Motor neuron (in vitro differentiated cells): ENCODE data around the gene PTPRG. TPM values are rescaled to one million over a fixed set of nuclear protein-coding genes. Genes with fewer than 3 reads are reported as not detected.

Experiments
- ATAC-seq, 8 experiments: fragments of 200-7000 bp; cut with Tn5 transposase; replicated peaks in 6 of 8; 2 replicates each; pipeline ENCODE4 v1.8.0; 2021; ENCODE audit warnings: mild to moderate bottlenecking in 8 of 8, moderate library complexity in 8 of 8
- H3K27ac ChIP-seq, 2 donors: fragments of 250-450 bp; sonication (Bioruptor Pico); 2 replicates each; pipeline ENCODE4 v1.9.0; 2021; ENCODE audit warnings: antibody characterized with exemption in 2 of 2, mild to moderate bottlenecking in 2 of 2, moderate library complexity in 1 of 2
- H3K4me1 ChIP-seq, 2 donors: fragments of 250-450 bp; sonication (Bioruptor Pico); replicated peaks in 1 of 2; 2 replicates each; pipeline ENCODE4 v1.6.1; 2021; ENCODE audit warnings: antibody characterized with exemption in 2 of 2, mild to moderate bottlenecking in 2 of 2, moderate library complexity in 1 of 2
- H3K4me3 ChIP-seq, 5 donors: fragments of 250-450 bp; sonication (Bioruptor Pico); 2 replicates each; pipeline ENCODE4 v1.9.0; 2021; ENCODE audit warnings: antibody characterized with exemption in 5 of 5, mild to moderate bottlenecking in 5 of 5, moderate library complexity in 4 of 5
- WGBS, 10 experiments: fragments of 450-650 bp; shearing (Covaris generic); methylation state at CpG; one replicate each; pipeline ENCODE4 v1.0.0; 2022; 5-methylcytosine and 5-hydroxymethylcytosine counted together
- in situ Hi-C, 9 experiments: fragments of 400-800 bp; cut with MboI; loops; one replicate each; pipeline ENCODE4 v1.15.0; 2021; ENCODE audit warnings: low sequenced_read_pairs in 9 of 9, low pct_unique_long_range_greater_than_20kb in 2 of 9; ENCODE audit not compliant: unreplicated experiment in 9 of 9
- total RNA-seq, 8 experiments: library from RNA; unstranded; fragments of 300-600 nt; gene quantifications; 2 replicates each; pipeline versions ENCODE4 v1.2.3 to v1.2.4, GENCODE V29; 2022

Gene PTPRG
- total RNA-seq, 8 experiments from 2014 or later: 15.9 to 75.2 (median 42.9) TPM

DNA sequence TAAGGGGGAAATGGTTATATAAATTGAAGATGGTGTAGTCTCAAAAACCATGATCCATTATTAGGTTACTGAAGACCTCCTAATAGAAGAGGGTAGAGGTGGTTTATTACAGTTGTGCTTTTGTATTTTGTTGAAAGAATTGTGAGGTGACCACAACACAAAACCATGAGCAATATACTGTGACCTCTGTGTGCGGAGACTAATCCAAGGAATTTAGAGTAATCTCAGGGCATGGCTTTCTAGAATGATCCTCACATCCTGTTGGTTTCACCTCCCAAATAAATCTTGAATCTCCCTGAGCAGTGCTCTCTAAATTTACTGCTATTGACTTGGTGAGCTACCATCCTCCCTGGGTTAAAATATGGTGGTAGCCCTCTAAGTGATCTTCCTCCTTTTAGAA is 52.3 kb downstream of the PTPRG start:
- no peak for ATAC-seq
- Histone ChIP-seq H3K4me3 (no peak overlapping the region), H3K4me1 (peaks cover 13 to 23% of the 10 kb centered on the region in 2 donors), H3K27ac (no peak overlapping the region)
- in situ Hi-C loops: no loop called here
- WGBS, 10 experiments: 83 to 100% (median 88%) methylated on average over 1 of the region's 1 CpG; no CpG with 5 or more reads in 6 of the 10 experiments

DNA sequence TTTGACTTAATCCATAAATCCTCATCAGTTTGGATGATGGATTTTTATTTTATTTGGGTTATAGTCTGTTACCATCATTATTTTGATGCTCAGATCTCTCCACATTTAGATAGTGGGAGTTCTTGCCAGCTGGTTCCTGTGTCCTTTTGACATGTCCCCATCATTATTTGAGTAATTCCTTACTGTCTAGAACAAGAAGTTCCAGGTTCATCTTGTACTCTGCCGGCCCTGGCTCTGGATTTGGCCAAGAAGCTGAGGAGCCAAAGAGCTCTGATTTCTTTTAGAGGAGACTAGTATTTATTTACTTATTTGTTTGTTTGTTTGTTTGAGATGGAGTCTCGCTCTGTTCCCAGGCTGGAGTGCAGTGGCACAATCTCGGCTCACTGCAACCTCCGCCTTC is 54.3 kb downstream of the PTPRG start:
- 71 to 100% (median 86%) methylated on average over 1 to 4 of the region's 4 CpGs; no CpG with 5 or more reads in 2 of the 10 experiments for WGBS, 10 experiments
- Histone ChIP-seq H3K27ac (no peak overlapping the region), H3K4me1 (peaks cover 13 to 37% of the 10 kb centered on the region in 2 donors), H3K4me3 (no peak overlapping the region)
- no peak for ATAC-seq
- in situ Hi-C loops: no loop called here

DNA sequence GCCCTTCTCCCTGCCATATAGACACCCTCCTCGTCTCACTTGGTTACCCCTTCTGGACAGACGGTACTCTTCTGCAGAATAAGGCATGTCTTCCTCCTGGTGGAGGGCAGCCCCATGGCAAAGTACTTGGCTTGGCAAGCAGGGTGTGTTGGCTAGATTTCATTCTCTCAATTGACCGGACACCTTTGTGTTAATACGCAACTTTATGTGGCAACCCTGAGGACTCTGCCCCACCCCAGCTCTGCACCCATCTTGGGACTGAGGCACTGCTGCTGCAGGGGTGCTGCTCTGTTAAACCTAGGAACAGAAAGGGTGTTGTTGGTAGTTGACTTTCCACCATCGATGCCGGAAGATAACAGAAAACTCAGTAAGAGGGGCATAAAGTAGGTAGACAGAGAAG is 55.2 kb downstream of the PTPRG start:
- ATAC-seq: no peak
- in situ Hi-C loops: no loop called here
- Histone ChIP-seq H3K4me3 (no peak overlapping the region), H3K27ac (no peak overlapping the region), H3K4me1 (peaks cover 13 to 37% of the 10 kb centered on the region in 2 donors)
- 80 to 100% (median 93%) methylated on average over 1 to 6 of the region's 6 CpGs; no CpG with 5 or more reads in 1 of the 10 experiments for WGBS, 10 experiments

DNA sequence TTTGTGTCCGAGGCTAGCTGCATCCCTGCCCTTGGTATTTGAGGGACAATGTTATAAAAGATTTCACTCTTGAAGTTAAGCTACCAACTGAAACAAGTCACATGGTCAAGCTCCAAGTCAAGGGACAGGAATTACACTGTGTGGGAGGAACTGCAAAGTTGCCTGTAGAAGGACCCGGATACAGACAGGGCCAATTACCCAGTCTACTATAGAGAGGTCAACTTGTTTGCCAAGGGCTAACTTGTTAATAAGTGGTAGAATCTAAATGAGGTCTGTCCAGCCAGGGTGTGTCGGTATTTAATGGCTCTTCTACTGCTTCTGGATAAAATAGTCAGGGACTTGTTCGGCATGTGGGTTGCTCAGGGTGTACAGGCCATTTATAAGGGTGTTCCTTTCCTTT is 55.7 kb downstream of the PTPRG start:
- in situ Hi-C loops: no loop called here
- 24 to 92% (median 71%) methylated on average over 2 to 4 of the region's 4 CpGs; no CpG with 5 or more reads in 2 of the 10 experiments for WGBS, 10 experiments
- ATAC-seq: peak in 5 of 8 experiments; percentile 21 to 89 (median 50)
- Histone ChIP-seq H3K27ac (no peak overlapping the region), H3K4me1 (peaks cover 12 to 34% of the 10 kb centered on the region in 2 donors), H3K4me3 (no peak overlapping the region)

DNA sequence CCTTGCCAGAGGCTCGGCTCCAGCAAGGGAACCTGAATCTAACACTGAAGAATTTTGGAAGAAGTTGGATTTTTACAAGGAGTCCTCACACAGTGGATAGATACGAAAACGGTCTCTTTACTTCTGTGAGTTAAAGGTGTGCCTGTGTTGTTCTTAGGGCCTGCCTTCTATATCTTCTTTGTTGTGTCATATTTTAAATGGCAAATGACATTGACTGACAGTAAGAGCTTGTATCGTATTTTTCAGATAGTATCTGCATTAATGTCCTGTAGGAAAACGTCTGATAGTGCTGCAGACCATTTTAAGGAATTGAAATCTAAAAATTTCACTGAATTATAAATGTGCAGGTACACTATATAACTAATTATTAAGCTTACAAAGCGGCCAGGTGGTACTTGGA is 56.3 kb downstream of the PTPRG start:
- ATAC-seq: no peak
- Histone ChIP-seq H3K4me1 (peaks cover 6 to 28% of the 10 kb centered on the region in 2 donors), H3K4me3 (no peak overlapping the region), H3K27ac (no peak overlapping the region)
- WGBS, 10 experiments: 67 to 100% (median 85%) methylated on average over 2 to 6 of the region's 6 CpGs
- in situ Hi-C loops: no loop called here

DNA sequence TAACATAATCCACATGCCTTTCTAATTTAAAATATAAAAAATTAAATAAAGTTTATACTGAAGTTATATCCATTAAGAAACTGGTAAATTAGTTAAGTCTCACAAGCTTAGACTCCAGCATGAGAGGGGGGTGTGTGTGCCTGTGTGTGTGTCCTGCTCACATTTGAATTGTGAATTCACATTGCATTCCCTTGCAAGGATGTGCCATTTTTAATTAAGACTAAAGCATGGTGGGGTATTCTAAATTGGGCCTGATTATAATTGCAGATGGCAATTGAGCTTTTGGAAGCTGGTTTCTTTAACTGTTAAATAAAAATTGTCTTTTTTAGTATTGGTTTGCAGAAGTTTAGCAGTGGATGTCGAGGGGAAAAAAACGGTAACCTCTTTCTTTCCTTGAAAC is 56.9 kb downstream of the PTPRG start:
- Histone ChIP-seq H3K27ac (no peak overlapping the region), H3K4me3 (no peak overlapping the region), H3K4me1 (peaks cover 2 to 22% of the 10 kb centered on the region in 2 donors)
- WGBS, 10 experiments: 65 to 100% (median 84%) methylated on average over 2 of the region's 2 CpGs; no CpG with 5 or more reads in 3 of the 10 experiments
- in situ Hi-C loops: no loop called here
- ATAC-seq: no peak

DNA sequence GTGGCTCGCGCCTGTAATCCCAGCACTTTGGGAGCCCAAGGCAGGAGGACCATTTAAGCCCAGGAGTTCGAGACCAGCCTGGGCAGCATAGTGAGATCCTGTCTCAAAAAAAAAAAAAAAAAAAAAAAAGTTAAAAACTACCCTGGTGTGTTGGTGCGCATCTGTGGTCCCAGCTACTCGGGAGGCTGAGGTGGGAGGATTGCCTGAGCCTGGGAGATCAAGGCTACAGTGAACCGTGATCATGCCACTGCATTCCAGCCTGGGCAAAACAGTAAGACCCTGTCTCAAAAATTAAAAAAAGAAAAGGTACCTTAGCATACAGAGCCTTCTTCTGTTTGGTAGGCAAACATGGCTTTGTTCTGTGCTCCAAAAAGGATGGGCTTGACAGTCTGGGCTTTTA is 57.5 kb downstream of the PTPRG start:
- 81 to 100% (median 97%) methylated on average over 2 to 5 of the region's 6 CpGs; no CpG with 5 or more reads in 2 of the 10 experiments for WGBS, 10 experiments
- in situ Hi-C loops: no loop called here
- ATAC-seq: no peak
- no peak overlapping the region for H3K4me3 ChIP-seq
- no peak overlapping the region for H3K27ac ChIP-seq
- peaks cover 2 to 16% of the 10 kb centered on the region in 2 donors for H3K4me1 ChIP-seq

DNA sequence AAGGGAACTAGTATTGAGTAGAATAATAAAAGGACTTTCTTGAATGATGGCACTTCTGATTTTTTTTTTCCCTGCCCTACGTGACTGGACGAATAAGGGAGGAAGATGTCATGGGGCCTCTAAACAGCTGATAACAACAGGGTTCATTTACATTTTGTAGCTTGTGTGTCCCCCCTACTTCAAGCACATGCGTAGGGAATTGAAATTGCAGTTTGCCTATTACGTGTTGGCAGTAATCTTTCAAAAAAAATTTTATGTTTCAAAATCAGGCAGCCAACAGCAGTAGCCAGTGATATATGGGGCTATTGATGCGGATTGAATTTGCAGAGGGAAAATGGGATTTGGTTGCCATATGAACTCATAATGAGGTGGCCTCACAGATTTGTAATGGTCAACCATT is 58.7 kb downstream of the PTPRG start:
- in situ Hi-C loops: no loop called here
- peaks cover 2 to 16% of the 10 kb centered on the region in 2 donors for H3K4me1 ChIP-seq
- 46 to 100% (median 73%) methylated on average over 1 to 5 of the region's 5 CpGs for WGBS, 10 experiments
- H3K4me3 ChIP-seq: no peak overlapping the region
- peak in 3 of 8 experiments; percentile 62 to 70 (median 69) for ATAC-seq
- H3K27ac ChIP-seq: no peak overlapping the region

DNA sequence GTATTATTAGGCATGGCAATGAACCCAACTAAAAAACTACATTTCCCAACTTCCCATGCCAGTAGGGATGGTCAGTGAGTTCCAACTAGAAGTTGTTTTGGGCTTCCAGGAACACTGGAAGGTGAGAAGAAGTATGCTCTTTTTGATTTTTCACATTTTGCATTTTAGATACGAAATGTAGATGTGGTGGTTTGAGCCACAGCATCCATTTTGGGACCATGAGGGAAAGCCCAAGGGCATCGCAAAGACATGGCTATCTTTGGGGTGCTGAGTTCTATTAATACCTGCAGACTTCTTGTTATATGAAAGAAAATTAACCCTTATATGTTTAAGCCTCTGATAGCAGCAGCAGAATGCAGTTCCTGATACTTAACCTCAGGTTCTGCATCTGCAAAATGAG is 62.9 kb downstream of the PTPRG start:
- Histone ChIP-seq H3K4me1 (peaks cover 12 to 37% of the 10 kb centered on the region in 2 donors), H3K4me3 (no peak overlapping the region), H3K27ac (no peak overlapping the region)
- no peak for ATAC-seq
- in situ Hi-C loops: no loop called here
- WGBS, 10 experiments: 90 to 100% (median 100%) methylated on average over 1 to 2 of the region's 2 CpGs; no CpG with 5 or more reads in 5 of the 10 experiments

DNA sequence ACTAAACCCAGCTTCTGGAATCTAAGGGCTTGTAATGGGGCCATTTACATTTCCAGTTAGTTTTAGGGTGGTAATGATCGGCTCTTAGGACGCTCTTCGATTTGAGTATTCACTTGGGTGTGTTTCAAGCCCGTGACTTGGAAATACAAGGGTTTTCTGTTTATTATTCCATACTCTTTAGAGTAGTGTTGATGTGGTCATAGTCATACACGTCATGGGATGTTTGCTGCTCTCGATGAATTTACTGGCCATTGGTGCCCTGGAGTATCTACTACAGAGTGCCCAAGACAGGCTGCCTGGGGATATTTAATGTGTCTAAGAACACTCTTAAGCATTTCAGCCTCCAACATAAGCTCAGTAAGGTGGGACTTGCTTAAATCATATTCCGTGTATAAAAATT is 64.1 kb downstream of the PTPRG start:
- in situ Hi-C loops: no loop called here
- Histone ChIP-seq H3K4me1 (peaks cover 12 to 26% of the 10 kb centered on the region in 2 donors), H3K27ac (no peak overlapping the region), H3K4me3 (no peak overlapping the region)
- ATAC-seq: no peak
- 76 to 100% (median 95%) methylated on average over 2 to 7 of the region's 7 CpGs; no CpG with 5 or more reads in 2 of the 10 experiments for whole genome bisulfite sequencing, 10 experiments

DNA sequence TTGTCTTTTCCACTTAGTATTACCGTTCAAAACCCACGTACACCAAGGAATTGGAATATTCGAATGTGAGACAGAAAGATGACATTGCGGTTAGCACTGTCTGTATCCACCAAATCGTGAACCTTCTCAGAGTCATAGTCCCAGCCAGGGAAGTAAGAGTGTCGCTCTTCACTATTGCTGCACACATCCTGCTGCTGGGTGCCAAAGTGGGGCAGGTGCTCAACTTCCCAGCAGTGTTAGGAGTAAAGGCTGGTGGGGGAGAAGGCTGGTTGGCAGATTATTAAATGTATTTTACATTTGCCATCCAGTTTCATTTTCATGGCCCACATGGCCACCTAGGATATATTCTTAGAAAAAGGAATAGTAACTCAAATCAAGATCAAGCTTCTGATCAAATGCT is 65.1 kb downstream of the PTPRG start:
- H3K4me3 ChIP-seq: no peak overlapping the region
- in situ Hi-C loops: no loop called here
- WGBS, 10 experiments: 60 to 90% (median 73%) methylated on average over 2 to 5 of the region's 6 CpGs; no CpG with 5 or more reads in 3 of the 10 experiments
- H3K27ac ChIP-seq: no peak overlapping the region
- ATAC-seq: peak in 1 of 8 experiments; percentile 26
- peaks cover 12 to 23% of the 10 kb centered on the region in 2 donors for H3K4me1 ChIP-seq

DNA sequence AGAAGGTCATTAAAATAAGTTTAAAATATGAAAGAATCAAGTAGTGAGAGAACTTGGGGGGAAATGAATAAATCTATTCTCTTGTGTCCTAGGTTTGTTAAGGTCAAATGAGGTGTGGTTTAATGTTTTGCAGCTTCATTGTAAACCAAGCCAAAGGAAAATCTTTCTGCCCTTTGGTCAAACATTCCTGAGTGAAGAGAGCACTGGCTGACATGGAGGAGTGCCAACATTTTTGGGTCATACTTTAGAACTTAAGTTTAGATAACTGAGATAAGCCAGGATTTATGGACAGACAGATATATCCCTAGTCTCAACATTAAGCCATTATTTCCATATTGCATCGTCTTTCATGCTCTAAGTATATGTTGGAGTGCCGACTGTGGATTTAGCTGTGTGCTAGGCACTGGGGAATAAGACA is 66.4 kb downstream of the PTPRG start:
- Histone ChIP-seq H3K4me1 (peaks cover 12 to 23% of the 10 kb centered on the region in 2 donors), H3K4me3 (no peak overlapping the region), H3K27ac (no peak overlapping the region)
- 0 to 80% (median 61%) methylated on average over 1 to 2 of the region's 2 CpGs; no CpG with 5 or more reads in 1 of the 10 experiments for WGBS, 10 experiments
- in situ Hi-C loops: no loop called here
- ATAC-seq: peak in 3 of 8 experiments; percentile 38 to 69 (median 56)

DNA sequence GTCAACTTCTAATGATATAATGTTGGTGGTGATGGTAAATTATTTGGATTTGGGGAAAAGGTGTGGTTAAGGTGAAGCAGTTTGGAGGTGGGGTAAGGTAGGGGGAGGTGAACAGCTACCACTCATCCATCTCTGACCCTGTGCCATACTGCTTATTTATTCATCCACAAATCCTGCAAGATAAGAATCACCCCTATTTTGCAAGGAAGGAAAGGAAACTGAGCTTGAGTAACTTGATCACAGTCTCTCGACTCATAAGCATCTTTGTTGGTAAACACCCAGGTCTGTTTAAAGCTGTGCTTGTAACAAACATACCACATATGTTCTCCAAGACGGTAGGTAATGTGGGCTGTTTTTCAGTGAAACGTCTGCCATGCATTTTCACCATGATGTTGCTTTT is 67.3 kb downstream of the PTPRG start:
- WGBS, 10 experiments: 37 to 100% (median 87%) methylated on average over 2 to 3 of the region's 3 CpGs; no CpG with 5 or more reads in 6 of the 10 experiments
- in situ Hi-C loops: no loop called here

DNA sequence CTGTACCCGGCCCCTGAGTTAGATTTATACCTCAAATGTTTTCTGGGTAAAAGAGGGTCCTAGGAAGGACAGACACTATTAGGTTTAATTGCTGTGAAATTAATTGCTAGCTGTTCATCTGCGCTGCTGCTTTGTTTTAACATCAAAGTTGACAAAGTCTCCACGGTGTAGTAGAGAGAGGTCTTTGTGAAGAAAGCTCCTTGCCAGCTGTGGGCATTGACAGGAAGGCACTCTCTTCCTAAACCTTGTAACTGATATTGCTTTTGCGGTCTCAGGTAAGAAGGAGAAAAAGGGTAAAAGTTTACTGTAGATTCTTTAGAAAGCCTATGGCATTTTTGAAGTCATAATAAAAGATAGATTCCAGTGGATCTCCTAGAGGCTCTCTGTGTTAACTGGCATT is 68.1 kb downstream of the PTPRG start:
- Histone ChIP-seq H3K27ac (no peak overlapping the region), H3K4me3 (no peak overlapping the region), H3K4me1 (peaks cover 12 to 23% of the 10 kb centered on the region in 2 donors)
- 80 to 100% (median 92%) methylated on average over 2 to 4 of the region's 4 CpGs; no CpG with 5 or more reads in 2 of the 10 experiments for WGBS, 10 experiments
- in situ Hi-C loops: no loop called here
- no peak for ATAC-seq

More for the DNA sequence above, 67.3 kb downstream of the PTPRG start:
- Histone ChIP-seq H3K4me1 (peaks cover 12 to 23% of the 10 kb centered on the region in 2 donors), H3K27ac (no peak overlapping the region), H3K4me3 (no peak overlapping the region)
- no peak for ATAC-seq
